ENCODE measurements around the gene THUMPD1. TPM values are rescaled to one million over a fixed set of nuclear protein-coding genes. Genes with fewer than 3 reads are reported as not detected.

The THUMPD1 gene
- total RNA-seq, 1 donor from 2014 or later: 41.1 TPM

DNA sequence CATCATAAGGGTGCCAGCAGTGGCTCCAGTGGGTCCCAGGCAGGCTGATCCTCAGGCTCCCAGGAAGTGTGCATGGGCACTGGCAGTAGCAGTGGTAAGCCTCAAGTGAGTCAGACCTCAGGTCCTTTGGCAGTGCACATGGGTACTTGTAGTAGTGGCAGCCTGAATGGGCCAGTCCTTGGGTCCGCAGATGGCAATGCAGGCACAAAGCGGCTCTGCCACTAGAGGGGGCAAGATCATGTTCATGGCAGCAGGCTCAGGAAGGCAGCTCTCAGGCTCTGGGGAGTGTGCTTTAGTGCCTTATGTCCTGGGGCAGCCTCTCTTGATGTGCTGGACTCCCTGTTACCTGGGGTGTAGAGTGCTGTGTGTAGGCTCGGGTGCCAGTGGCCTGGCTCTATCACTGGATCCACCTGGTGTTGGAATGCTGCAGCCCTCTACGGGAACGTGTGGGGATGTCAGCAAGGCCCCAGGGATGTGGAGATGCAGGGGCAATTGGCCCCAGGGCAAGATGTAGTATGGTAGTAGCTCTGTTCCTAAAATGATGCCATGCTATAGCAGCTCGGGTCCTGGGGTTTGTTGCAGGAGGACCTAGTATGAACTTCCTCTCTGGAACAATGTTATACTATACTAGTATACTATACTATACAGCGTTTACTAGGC is 33.2 kb upstream of the THUMPD1 start:
- no peak for TF ChIP-seq CTCF (IDR thresholded peaks at IDR 0.05)
- intact Hi-C loops (cut with micrococcal nuclease): loop anchor here (10.0 kb wide), 1 partner anchor 310 kb away; no protein-coding TSS in a partner anchor
- DNase-seq: peak; percentile 18
- no peak overlapping the region for H3K27ac Mint-ChIP-seq
- peak; percentile 67 for ATAC-seq (ENCODE audit: low read depth)
- H3K4me1 Mint-ChIP-seq: no peaks in the 10 kb centered on the region
- no peaks in the 10 kb centered on the region for H3K27me3 Mint-ChIP-seq
- peaks cover 2% of the 10 kb centered on the region for H3K36me3 Mint-ChIP-seq (ENCODE audit: low read depth)
- ChIA-PET POLR2A (no interaction called here), CTCF (interaction anchor here (1.0 kb wide), 1 partner anchor 11 kb away, joined by 3 read pairs; the partner anchor contains the start of gene ACSM3)
- H3K9me3 Mint-ChIP-seq: no peaks in the 10 kb centered on the region
- H3K4me3 Mint-ChIP-seq: no peak overlapping the region

DNA sequence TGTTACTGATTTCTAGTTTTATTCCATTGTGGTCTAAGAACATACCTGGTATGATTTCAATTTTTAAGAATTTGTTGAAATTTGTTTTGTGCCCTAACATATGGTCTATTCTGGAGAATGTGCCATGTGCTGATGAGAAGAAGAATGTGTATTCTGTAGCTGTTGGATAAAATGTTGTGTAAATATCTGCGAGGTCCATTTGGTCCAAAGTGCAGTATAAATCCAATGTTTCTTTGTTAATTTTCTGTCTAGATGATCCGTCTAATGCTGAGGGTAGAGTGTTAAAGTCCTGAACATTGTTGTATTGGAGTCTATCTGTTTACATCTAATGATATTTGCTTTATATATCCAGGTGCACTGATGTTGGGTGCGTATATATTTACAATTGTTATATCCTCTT is 32.1 kb upstream of the THUMPD1 start:
- Mint-ChIP-seq H3K27me3 (no peaks in the 10 kb centered on the region), H3K36me3 (ENCODE audit: low read depth) (peaks cover 2% of the 10 kb centered on the region), H3K4me1 (no peaks in the 10 kb centered on the region), H3K9me3 (no peaks in the 10 kb centered on the region), H3K4me3 (no peak overlapping the region), H3K27ac (no peak overlapping the region)
- CTCF ChIA-PET: no interaction called here
- POLR2A ChIA-PET: no interaction called here
- no peak for TF ChIP-seq CTCF (IDR thresholded peaks at IDR 0.05)
- intact Hi-C loops (cut with micrococcal nuclease): loop anchor here (10.0 kb wide), 1 partner anchor 311 kb away; no protein-coding TSS in a partner anchor
- ATAC-seq (ENCODE audit: low read depth) (no peak), DNase-seq (no peak)

- POLR2A ChIA-PET: no interaction called here
- Mint-ChIP-seq H3K27me3 (no peaks in the 10 kb centered on the region), H3K4me1 (peaks cover 3% of the 10 kb centered on the region), H3K36me3 (ENCODE audit: low read depth) (peaks cover 2% of the 10 kb centered on the region), H3K27ac (no peak overlapping the region), H3K9me3 (no peaks in the 10 kb centered on the region), H3K4me3 (no peak overlapping the region)
- no peak for TF ChIP-seq CTCF (IDR thresholded peaks at IDR 0.05)
- CTCF ChIA-PET: no interaction called here
- no peak for ATAC-seq (ENCODE audit: low read depth)
- DNase-seq: no peak
- intact Hi-C loops (cut with micrococcal nuclease): no loop called here
Measured at GRCh38 chr16:20768818-20769217, 27.2 kb upstream of the THUMPD1 start.

DNA sequence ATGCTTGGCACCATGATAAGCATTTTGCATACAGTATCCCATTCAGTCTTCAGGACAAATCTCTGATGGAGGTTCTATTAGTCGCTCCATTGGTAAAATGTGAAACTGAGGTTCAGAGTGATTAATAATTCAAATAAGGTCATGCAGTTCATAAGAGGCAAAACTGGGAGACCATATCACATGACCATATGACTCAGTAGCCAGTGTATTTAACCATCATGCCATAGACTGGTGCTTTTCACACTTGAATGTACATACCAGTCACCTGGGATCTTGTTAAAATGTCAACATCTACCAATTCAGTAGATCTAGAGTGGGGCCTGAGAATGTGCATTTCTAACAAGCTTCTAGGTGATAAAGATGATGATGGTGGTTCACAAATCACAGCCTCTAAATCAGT is 26.5 kb upstream of the THUMPD1 start:
- POLR2A ChIA-PET: no interaction called here
- Mint-ChIP-seq H3K27me3 (no peaks in the 10 kb centered on the region), H3K27ac (no peak overlapping the region), H3K4me1 (peaks cover 10% of the 10 kb centered on the region), H3K4me3 (no peak overlapping the region), H3K36me3 (ENCODE audit: low read depth) (peaks cover 5% of the 10 kb centered on the region), H3K9me3 (no peaks in the 10 kb centered on the region)
- ATAC-seq (ENCODE audit: low read depth) (no peak), DNase-seq (no peak)
- no peak for TF ChIP-seq CTCF (IDR thresholded peaks at IDR 0.05)
- CTCF ChIA-PET: no interaction called here
- intact Hi-C loops (cut with micrococcal nuclease): no loop called here

GRCh38 chr16:20767577-20767976 is 26.0 kb upstream of the THUMPD1 start:
- CTCF ChIA-PET: no interaction called here
- no peak for ATAC-seq (ENCODE audit: low read depth)
- Mint-ChIP-seq H3K27me3 (no peaks in the 10 kb centered on the region), H3K36me3 (ENCODE audit: low read depth) (peaks cover 5% of the 10 kb centered on the region), H3K4me3 (no peak overlapping the region), H3K4me1 (peaks cover 14% of the 10 kb centered on the region), H3K9me3 (peaks cover 2% of the 10 kb centered on the region), H3K27ac (no peak overlapping the region)
- POLR2A ChIA-PET: no interaction called here
- no peak for TF ChIP-seq CTCF (IDR thresholded peaks at IDR 0.05)
- intact Hi-C loops (cut with micrococcal nuclease): no loop called here
- DNase-seq: no peak
